Measurements from ENCODE around the gene SETBP1. TPM values are rescaled to one million over a fixed set of nuclear protein-coding genes. Genes with fewer than 3 reads are reported as not detected.
A peak's percentile ranks its signal among the peaks of the same experiment; 100 is the strongest.

Gene SETBP1
- total RNA-seq, 1 experiment from 2014 or later, result 3.4 TPM

GRCh38 chr18:45107425-45107824, 426.7 kb downstream of the SETBP1 start:
- no peaks in the 10 kb centered on the region for H3K36me3 ChIP-seq (ENCODE audit: insufficient read depth, low read length)

GRCh38 chr18:45108754-45109153, 428.1 kb downstream of the SETBP1 start:
- H3K4me2 ChIP-seq (ENCODE audit: low read depth, low read length, poor library complexity, severe bottlenecking), result no peak overlapping the region
- no peaks in the 10 kb centered on the region for H3K9me2 ChIP-seq (replicated peaks; ENCODE audit: insufficient read depth, low read length)
- no peak overlapping the region for H3K9ac ChIP-seq (ENCODE audit: low read length)
- peaks cover 30% of the 10 kb centered on the region for H3K4me1 ChIP-seq (ENCODE audit: low read length)
- H3K4me3 ChIP-seq (ENCODE audit: low read length), result no peak overlapping the region
- H3K79me2 ChIP-seq (ENCODE audit: low read length), result no peaks in the 10 kb centered on the region
- H2AFZ ChIP-seq (ENCODE audit: low read length), result no peak overlapping the region
- H4K20me1 ChIP-seq (ENCODE audit: insufficient read depth, low read depth, low read length), result no peaks in the 10 kb centered on the region
- no peak overlapping the region for H3K27ac ChIP-seq (ENCODE audit: low read length)
- no peak for DNase-seq
- no peaks in the 10 kb centered on the region for H3K27me3 ChIP-seq (ENCODE audit: low read length)
- H3K36me3 ChIP-seq (ENCODE audit: insufficient read depth, low read length), result no peaks in the 10 kb centered on the region
- no peaks in the 10 kb centered on the region for H3K9me3 ChIP-seq (ENCODE audit: low read length)

More at GRCh38 chr18:45107425-45107824, 426.7 kb downstream of the SETBP1 start:
- no peak overlapping the region for H3K4me3 ChIP-seq (ENCODE audit: low read length)
- H3K27ac ChIP-seq (ENCODE audit: low read length), result no peak overlapping the region
- peaks cover 44% of the 10 kb centered on the region for H3K4me1 ChIP-seq (ENCODE audit: low read length)
- no peaks in the 10 kb centered on the region for H3K9me2 ChIP-seq (replicated peaks; ENCODE audit: insufficient read depth, low read length)
- DNase-seq, result no peak
- no peak overlapping the region for H3K9ac ChIP-seq (ENCODE audit: low read length)
- no peaks in the 10 kb centered on the region for H3K79me2 ChIP-seq (ENCODE audit: low read length)
- no peaks in the 10 kb centered on the region for H3K9me3 ChIP-seq (ENCODE audit: low read length)
- no peaks in the 10 kb centered on the region for H3K27me3 ChIP-seq (ENCODE audit: low read length)
- no peak overlapping the region for H2AFZ ChIP-seq (ENCODE audit: low read length)
- H4K20me1 ChIP-seq (ENCODE audit: insufficient read depth, low read depth, low read length), result no peaks in the 10 kb centered on the region
- H3K4me2 ChIP-seq (ENCODE audit: low read depth, low read length, poor library complexity, severe bottlenecking), result no peak overlapping the region

GRCh38 chr18:45109271-45109670, 428.6 kb downstream of the SETBP1 start:
- H4K20me1 ChIP-seq (ENCODE audit: insufficient read depth, low read depth, low read length), result no peaks in the 10 kb centered on the region
- H3K4me1 ChIP-seq (ENCODE audit: low read length), result peaks cover 25% of the 10 kb centered on the region
- H3K9me3 ChIP-seq (ENCODE audit: low read length), result no peaks in the 10 kb centered on the region
- no peak overlapping the region for H3K4me2 ChIP-seq (ENCODE audit: low read depth, low read length, poor library complexity, severe bottlenecking)
- DNase-seq, result no peak
- H3K9ac ChIP-seq (ENCODE audit: low read length), result no peak overlapping the region
- H3K27ac ChIP-seq (ENCODE audit: low read length), result no peak overlapping the region
- H3K27me3 ChIP-seq (ENCODE audit: low read length), result no peaks in the 10 kb centered on the region
- H3K36me3 ChIP-seq (ENCODE audit: insufficient read depth, low read length), result no peaks in the 10 kb centered on the region
- no peak overlapping the region for H2AFZ ChIP-seq (ENCODE audit: low read length)
- no peak overlapping the region for H3K4me3 ChIP-seq (ENCODE audit: low read length)
- H3K9me2 ChIP-seq (replicated peaks; ENCODE audit: insufficient read depth, low read length), result no peaks in the 10 kb centered on the region
- no peaks in the 10 kb centered on the region for H3K79me2 ChIP-seq (ENCODE audit: low read length)

GRCh38 chr18:45109706-45110105, 429.0 kb downstream of the SETBP1 start:
- no peaks in the 10 kb centered on the region for H3K9me3 ChIP-seq (ENCODE audit: low read length)
- no peaks in the 10 kb centered on the region for H3K79me2 ChIP-seq (ENCODE audit: low read length)
- no peak overlapping the region for H3K9ac ChIP-seq (ENCODE audit: low read length)
- no peaks in the 10 kb centered on the region for H3K36me3 ChIP-seq (ENCODE audit: insufficient read depth, low read length)
- no peak overlapping the region for H2AFZ ChIP-seq (ENCODE audit: low read length)
- no peaks in the 10 kb centered on the region for H3K9me2 ChIP-seq (replicated peaks; ENCODE audit: insufficient read depth, low read length)
- no peaks in the 10 kb centered on the region for H3K27me3 ChIP-seq (ENCODE audit: low read length)
- H4K20me1 ChIP-seq (ENCODE audit: insufficient read depth, low read depth, low read length), result no peaks in the 10 kb centered on the region
- DNase-seq, result no peak
- H3K4me3 ChIP-seq (ENCODE audit: low read length), result no peak overlapping the region
- no peak overlapping the region for H3K4me2 ChIP-seq (ENCODE audit: low read depth, low read length, poor library complexity, severe bottlenecking)
- H3K27ac ChIP-seq (ENCODE audit: low read length), result no peak overlapping the region
- H3K4me1 ChIP-seq (ENCODE audit: low read length), result peaks cover 21% of the 10 kb centered on the region

- Histone ChIP-seq H2AFZ (ENCODE audit: low read length) (no peak overlapping the region), H3K9me2 (replicated peaks; ENCODE audit: insufficient read depth, low read length) (no peaks in the 10 kb centered on the region), H3K9ac (ENCODE audit: low read length) (no peak overlapping the region), H3K4me2 (ENCODE audit: low read depth, low read length, poor library complexity, severe bottlenecking) (no peak overlapping the region), H3K27ac (ENCODE audit: low read length) (no peak overlapping the region), H3K4me3 (ENCODE audit: low read length) (no peak overlapping the region), H4K20me1 (ENCODE audit: insufficient read depth, low read depth, low read length) (no peaks in the 10 kb centered on the region), H3K36me3 (ENCODE audit: insufficient read depth, low read length) (no peaks in the 10 kb centered on the region), H3K9me3 (ENCODE audit: low read length) (no peaks in the 10 kb centered on the region), H3K27me3 (ENCODE audit: low read length) (no peaks in the 10 kb centered on the region), H3K4me1 (ENCODE audit: low read length) (peaks cover 12% of the 10 kb centered on the region), H3K79me2 (ENCODE audit: low read length) (no peaks in the 10 kb centered on the region)
- no peak for DNase-seq
These were observed 430.2 kb downstream of the SETBP1 start for GRCh38 chr18:45110577-45111501.

- Histone ChIP-seq H3K79me2 (ENCODE audit: low read length) (no peaks in the 10 kb centered on the region), H2AFZ (ENCODE audit: low read length) (no peak overlapping the region), H3K9me2 (replicated peaks; ENCODE audit: insufficient read depth, low read length) (no peaks in the 10 kb centered on the region), H3K9ac (ENCODE audit: low read length) (no peak overlapping the region), H3K4me3 (ENCODE audit: low read length) (no peak overlapping the region), H3K36me3 (ENCODE audit: insufficient read depth, low read length) (no peaks in the 10 kb centered on the region), H3K4me2 (ENCODE audit: low read depth, low read length, poor library complexity, severe bottlenecking) (no peak overlapping the region), H3K4me1 (ENCODE audit: low read length) (peaks cover 5% of the 10 kb centered on the region), H3K27me3 (ENCODE audit: low read length) (no peaks in the 10 kb centered on the region), H3K9me3 (ENCODE audit: low read length) (no peaks in the 10 kb centered on the region), H3K27ac (ENCODE audit: low read length) (no peak overlapping the region), H4K20me1 (ENCODE audit: insufficient read depth, low read depth, low read length) (no peaks in the 10 kb centered on the region)
- no peak for DNase-seq
These were observed 430.8 kb downstream of the SETBP1 start for GRCh38 chr18:45111502-45111848.

- no peak overlapping the region for H2AFZ ChIP-seq (ENCODE audit: low read length)
- H3K79me2 ChIP-seq (ENCODE audit: low read length), result no peaks in the 10 kb centered on the region
- H3K4me1 ChIP-seq (ENCODE audit: low read length), result no peaks in the 10 kb centered on the region
- H3K4me3 ChIP-seq (ENCODE audit: low read length), result no peak overlapping the region
- H3K9ac ChIP-seq (ENCODE audit: low read length), result no peak overlapping the region
- H3K9me2 ChIP-seq (replicated peaks; ENCODE audit: insufficient read depth, low read length), result no peaks in the 10 kb centered on the region
- no peaks in the 10 kb centered on the region for H3K27me3 ChIP-seq (ENCODE audit: low read length)
- no peak for DNase-seq
- H3K9me3 ChIP-seq (ENCODE audit: low read length), result no peaks in the 10 kb centered on the region
- H3K27ac ChIP-seq (ENCODE audit: low read length), result no peak overlapping the region
- no peaks in the 10 kb centered on the region for H4K20me1 ChIP-seq (ENCODE audit: insufficient read depth, low read depth, low read length)
- no peak overlapping the region for H3K4me2 ChIP-seq (ENCODE audit: low read depth, low read length, poor library complexity, severe bottlenecking)
- no peaks in the 10 kb centered on the region for H3K36me3 ChIP-seq (ENCODE audit: insufficient read depth, low read length)
These were observed 432.0 kb downstream of the SETBP1 start for GRCh38 chr18:45112682-45113081.

DNA sequence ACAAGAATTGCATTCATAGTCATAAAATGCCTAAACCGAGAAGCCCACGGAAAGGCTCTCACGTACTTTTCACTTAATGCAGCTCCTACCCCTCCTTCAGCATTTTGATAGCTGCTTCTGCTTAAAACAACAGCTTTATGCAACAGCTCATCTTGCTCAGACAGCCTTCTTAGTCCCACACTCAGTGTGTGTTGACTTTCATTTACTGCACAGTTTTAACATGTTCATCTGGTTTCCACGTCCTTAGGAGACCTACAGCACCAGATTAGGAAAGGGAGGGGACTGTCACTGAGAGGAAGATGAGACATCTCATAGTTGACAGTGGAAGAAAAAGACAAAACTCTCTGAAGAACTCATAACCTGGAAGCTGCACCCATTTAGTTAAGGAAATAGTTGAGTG, 435.4 kb downstream of the SETBP1 start:
- no peaks in the 10 kb centered on the region for H3K79me2 ChIP-seq (ENCODE audit: low read length)
- no peaks in the 10 kb centered on the region for H3K27me3 ChIP-seq (ENCODE audit: low read length)
- H3K9ac ChIP-seq (ENCODE audit: low read length), result no peak overlapping the region

More for the DNA sequence above, 435.4 kb downstream of the SETBP1 start:
- Histone ChIP-seq H3K9me2 (replicated peaks; ENCODE audit: insufficient read depth, low read length) (no peaks in the 10 kb centered on the region), H3K4me2 (ENCODE audit: low read depth, low read length, poor library complexity, severe bottlenecking) (no peak overlapping the region), H3K9me3 (ENCODE audit: low read length) (no peaks in the 10 kb centered on the region), H3K27ac (ENCODE audit: low read length) (no peak overlapping the region), H3K4me3 (ENCODE audit: low read length) (no peak overlapping the region), H3K4me1 (ENCODE audit: low read length) (no peaks in the 10 kb centered on the region), H3K36me3 (ENCODE audit: insufficient read depth, low read length) (no peaks in the 10 kb centered on the region), H2AFZ (ENCODE audit: low read length) (no peak overlapping the region), H4K20me1 (ENCODE audit: insufficient read depth, low read depth, low read length) (no peaks in the 10 kb centered on the region)
- DNase-seq, result peak; percentile 7
